Activated T-helper 17 cell treated with anti-CD3 and anti-CD28 coated beads, Interleukin-2, amount 50 U/mL, for 72 hours (primary cell): ENCODE measurements around the gene CEACAM1. TPM values are rescaled to one million over a fixed set of nuclear protein-coding genes. Genes with fewer than 3 reads are reported as not detected.
"Not testable (repeated sequence)": the region's sequence is repeated elsewhere in the genome, so short reads cannot be mapped to it uniquely, and the experiment has no call there.

Experiments
- ATAC-seq: fragments of 150-1000 bp; cut with Tn5 transposase; replicated peaks from 2 replicates; pipeline ENCODE4 v1.10.0; 2021; ENCODE audit warnings: mild to moderate bottlenecking, moderate library complexity
- H3K27ac Mint-ChIP-seq: one replicate; pipeline ENCODE4 v1.8.0; 2022; ENCODE audit warnings: mixed read lengths
- H3K27me3 Mint-ChIP-seq: one replicate; pipeline ENCODE4 v1.8.0; 2022; ENCODE audit warnings: mixed read lengths
- H3K36me3 Mint-ChIP-seq: one replicate; pipeline ENCODE4 v1.8.0; 2022; ENCODE audit warnings: low read depth, mild to moderate bottlenecking, mixed read lengths
- H3K4me1 Mint-ChIP-seq: one replicate; pipeline ENCODE4 v1.8.0; 2022; ENCODE audit warnings: mixed read lengths
- H3K4me3 Mint-ChIP-seq: one replicate; pipeline ENCODE4 v1.8.0; 2022; ENCODE audit warnings: mild to moderate bottlenecking, mixed read lengths
- H3K9me3 Mint-ChIP-seq: one replicate; pipeline ENCODE4 v1.8.0; 2022; ENCODE audit warnings: mixed read lengths
- total RNA-seq, 2 donors: library from RNA; stranded (reverse); gene quantifications; one replicate each; pipeline ENCODE4 v1.2.3, GENCODE V29; 2022

CEACAM1 gene
- total RNA-seq, 2 donors from 2014 or later = 20.5 to 24.2 TPM

- Mint-ChIP-seq H3K36me3 (no peaks in the 10 kb centered on the region), H3K4me1 (peaks cover 1% of the 10 kb centered on the region), H3K9me3 (no peaks in the 10 kb centered on the region), H3K4me3 (no peak overlapping the region), H3K27ac (no peak overlapping the region), H3K27me3 (no peaks in the 10 kb centered on the region)
- no peak for ATAC-seq
These were observed 6.1 kb upstream of the CEACAM1 start for GRCh38 chr19:42534391-42534790.

GRCh38 chr19:42532891-42533290 lies 4.6 kb upstream of the CEACAM1 start:
- H3K27ac Mint-ChIP-seq = no peak overlapping the region
- ATAC-seq = no peak
- H3K36me3 Mint-ChIP-seq = no peaks in the 10 kb centered on the region
- no peaks in the 10 kb centered on the region for H3K27me3 Mint-ChIP-seq
- no peak overlapping the region for H3K4me3 Mint-ChIP-seq
- H3K4me1 Mint-ChIP-seq = peaks cover 13% of the 10 kb centered on the region
- H3K9me3 Mint-ChIP-seq = no peaks in the 10 kb centered on the region

GRCh38 chr19:42531313-42531712 lies 3.0 kb upstream of the CEACAM1 start:
- Mint-ChIP-seq H3K4me1 (peaks cover 18% of the 10 kb centered on the region), H3K27me3 (no peaks in the 10 kb centered on the region), H3K4me3 (no peak overlapping the region), H3K27ac (no peak overlapping the region), H3K9me3 (no peaks in the 10 kb centered on the region), H3K36me3 (no peaks in the 10 kb centered on the region)
- ATAC-seq = peak; percentile 59

- ATAC-seq = peak; percentile 72
- H3K27ac Mint-ChIP-seq = peak overlapping the region; percentile 96
- peak overlapping the region; percentile 92 for H3K4me3 Mint-ChIP-seq
- peaks cover 24% of the 10 kb centered on the region for H3K4me1 Mint-ChIP-seq
- H3K27me3 Mint-ChIP-seq = no peaks in the 10 kb centered on the region
- H3K36me3 Mint-ChIP-seq = peaks cover 7% of the 10 kb centered on the region
- H3K9me3 Mint-ChIP-seq = no peaks in the 10 kb centered on the region
These were observed 1.0 kb upstream of the CEACAM1 start for GRCh38 chr19:42529248-42529764.

- Mint-ChIP-seq H3K36me3 (peaks cover 29% of the 10 kb centered on the region), H3K4me1 (peaks cover 31% of the 10 kb centered on the region), H3K27me3 (no peaks in the 10 kb centered on the region), H3K4me3 (peak overlapping the region; percentile 54), H3K27ac (peak overlapping the region; percentile 91), H3K9me3 (no peaks in the 10 kb centered on the region)
- no peak for ATAC-seq
These were observed 3.3 kb downstream of the CEACAM1 start for GRCh38 chr19:42524943-42525342.

- H3K4me1 Mint-ChIP-seq = peaks cover 28% of the 10 kb centered on the region
- no peaks in the 10 kb centered on the region for H3K27me3 Mint-ChIP-seq
- no peak for ATAC-seq
- H3K4me3 Mint-ChIP-seq = peak overlapping the region; percentile 54
- no peaks in the 10 kb centered on the region for H3K9me3 Mint-ChIP-seq
- H3K36me3 Mint-ChIP-seq = peaks cover 35% of the 10 kb centered on the region
- H3K27ac Mint-ChIP-seq = peak overlapping the region; percentile 91
These were observed 4.0 kb downstream of the CEACAM1 start for GRCh38 chr19:42524250-42524649.

GRCh38 chr19:42522262-42522661 lies 6.0 kb downstream of the CEACAM1 start:
- H3K4me1 Mint-ChIP-seq = peaks cover 13% of the 10 kb centered on the region
- not testable (repeated sequence) for H3K27ac Mint-ChIP-seq, H3K27me3 Mint-ChIP-seq, H3K9me3 Mint-ChIP-seq, H3K4me3 Mint-ChIP-seq, ATAC-seq
- H3K36me3 Mint-ChIP-seq = peaks cover 50% of the 10 kb centered on the region

- no peaks in the 10 kb centered on the region for H3K27me3 Mint-ChIP-seq
- H3K4me1 Mint-ChIP-seq = peaks cover 13% of the 10 kb centered on the region
- no peak overlapping the region for H3K4me3 Mint-ChIP-seq
- peak overlapping the region; percentile 23 for H3K27ac Mint-ChIP-seq
- H3K9me3 Mint-ChIP-seq = no peaks in the 10 kb centered on the region
- H3K36me3 Mint-ChIP-seq = peaks cover 52% of the 10 kb centered on the region
- ATAC-seq = no peak
These were observed 6.8 kb downstream of the CEACAM1 start for GRCh38 chr19:42521346-42522030.

- Mint-ChIP-seq H3K27me3 (no peaks in the 10 kb centered on the region), H3K4me1 (peaks cover 11% of the 10 kb centered on the region), H3K9me3 (no peaks in the 10 kb centered on the region), H3K4me3 (no peak overlapping the region), H3K36me3 (peaks cover 53% of the 10 kb centered on the region), H3K27ac (no peak overlapping the region)
- no peak for ATAC-seq
These were observed 9.2 kb downstream of the CEACAM1 start for GRCh38 chr19:42519108-42519507.

- Mint-ChIP-seq H3K9me3 (no peaks in the 10 kb centered on the region), H3K27ac (no peak overlapping the region), H3K27me3 (no peaks in the 10 kb centered on the region), H3K36me3 (peaks cover 52% of the 10 kb centered on the region), H3K4me3 (no peak overlapping the region), H3K4me1 (peaks cover 17% of the 10 kb centered on the region)
- no peak for ATAC-seq
These were observed 11.5 kb downstream of the CEACAM1 start for GRCh38 chr19:42516771-42517170.

- Mint-ChIP-seq H3K27me3 (no peaks in the 10 kb centered on the region), H3K4me1 (peaks cover 25% of the 10 kb centered on the region), H3K36me3 (peaks cover 56% of the 10 kb centered on the region), H3K27ac (peak overlapping the region; percentile 43), H3K9me3 (no peaks in the 10 kb centered on the region), H3K4me3 (no peak overlapping the region)
- ATAC-seq = no peak
These were observed 12.9 kb downstream of the CEACAM1 start for GRCh38 chr19:42515241-42515832.

GRCh38 chr19:42514449-42514848 lies 13.8 kb downstream of the CEACAM1 start:
- peaks cover 49% of the 10 kb centered on the region for H3K36me3 Mint-ChIP-seq

GRCh38 chr19:42512743-42513304 lies 15.5 kb downstream of the CEACAM1 start:
- Mint-ChIP-seq H3K9me3 (no peaks in the 10 kb centered on the region), H3K4me3 (peak overlapping the region; percentile 27), H3K4me1 (peaks cover 25% of the 10 kb centered on the region), H3K27ac (no peak overlapping the region), H3K27me3 (no peaks in the 10 kb centered on the region), H3K36me3 (peaks cover 38% of the 10 kb centered on the region)
- ATAC-seq = peak; percentile 81

More at GRCh38 chr19:42514449-42514848, 13.8 kb downstream of the CEACAM1 start:
- peak overlapping the region; percentile 20 for H3K27ac Mint-ChIP-seq
- no peaks in the 10 kb centered on the region for H3K27me3 Mint-ChIP-seq
- no peaks in the 10 kb centered on the region for H3K9me3 Mint-ChIP-seq
- H3K4me1 Mint-ChIP-seq = peaks cover 25% of the 10 kb centered on the region
- no peak overlapping the region for H3K4me3 Mint-ChIP-seq
- ATAC-seq = peak; percentile 76

GRCh38 chr19:42512130-42512636 lies 16.1 kb downstream of the CEACAM1 start:
- peaks cover 25% of the 10 kb centered on the region for H3K4me1 Mint-ChIP-seq
- H3K27me3 Mint-ChIP-seq = no peaks in the 10 kb centered on the region
- no peaks in the 10 kb centered on the region for H3K9me3 Mint-ChIP-seq
- no peak for ATAC-seq
- H3K4me3 Mint-ChIP-seq = peak overlapping the region; percentile 27
- H3K27ac Mint-ChIP-seq = no peak overlapping the region
- H3K36me3 Mint-ChIP-seq = peaks cover 31% of the 10 kb centered on the region

GRCh38 chr19:42511340-42511739 lies 16.9 kb downstream of the CEACAM1 start:
- ATAC-seq = no peak
- Mint-ChIP-seq H3K27me3 (no peaks in the 10 kb centered on the region), H3K9me3 (no peaks in the 10 kb centered on the region), H3K27ac (no peak overlapping the region), H3K36me3 (peaks cover 31% of the 10 kb centered on the region), H3K4me1 (peaks cover 25% of the 10 kb centered on the region), H3K4me3 (no peak overlapping the region)
